ENCODE data around the gene RPL22. TPM values are rescaled to one million over a fixed set of nuclear protein-coding genes. Genes with fewer than 3 reads are reported as not detected.

The RPL22 gene
- total and polyA plus RNA-seq, 2 of the 13 experiments (the other 11 are each of a cell fraction or from before 2014, with no cell fraction given), result 214 to 545 TPM

DNA sequence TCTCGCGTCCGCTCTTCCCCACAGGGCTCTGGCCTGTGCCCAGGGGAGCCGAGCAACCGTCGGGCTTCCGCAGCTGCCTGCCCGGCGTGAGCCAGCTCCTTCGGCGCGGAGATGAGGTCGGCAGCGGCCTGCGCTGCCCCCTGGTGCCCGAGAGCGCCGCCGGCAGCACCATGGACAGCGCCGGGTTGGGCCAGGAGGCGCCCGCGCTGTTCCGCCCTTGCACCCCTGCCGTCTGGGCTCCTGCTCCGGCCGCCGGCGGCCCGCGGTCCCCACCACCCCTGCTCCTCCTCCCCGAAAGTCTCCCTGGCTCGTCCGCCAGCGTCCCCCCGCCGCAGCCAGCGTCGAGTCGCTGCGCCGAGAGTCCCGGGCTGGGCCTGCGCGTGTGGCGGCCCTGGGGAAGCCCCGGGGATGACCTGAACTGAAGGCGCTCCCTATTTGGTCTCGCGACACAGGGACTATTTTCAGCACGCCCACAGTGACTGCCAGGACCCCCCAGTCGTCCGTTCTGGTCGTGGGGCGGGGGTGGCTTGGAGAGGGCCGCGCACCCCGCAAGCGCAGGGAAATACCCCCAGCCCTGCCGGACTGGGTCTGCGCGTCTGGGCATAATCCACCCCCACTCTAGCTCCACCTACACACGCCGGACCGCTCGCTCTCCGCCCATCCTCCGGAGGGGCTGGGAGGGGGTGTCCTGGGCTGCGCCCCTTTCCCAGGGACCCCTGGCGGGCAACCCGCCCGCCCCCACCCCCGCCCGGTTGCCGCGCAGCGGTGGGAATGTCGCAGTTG, 45.9 kb upstream of the RPL22 start (continued):
- TF ChIP-seq ZNF782 (CRISPR knock-in tag; IDR thresholded peaks at IDR 0.05; ENCODE audit: borderline replicate concordance) (peak; percentile 96), MBD4 (IDR thresholded peaks at IDR 0.05; ENCODE audit: borderline replicate concordance, low read length) (no peak), TBX3 (IDR thresholded peaks at IDR 0.05; ENCODE audit: borderline replicate concordance) (no peak), ZFYVE20 (CRISPR knock-in tag; IDR thresholded peaks at IDR 0.05; ENCODE audit: borderline replicate concordance, low read depth) (peak; percentile 99), POLR2G (IDR thresholded peaks at IDR 0.05; ENCODE audit: low read depth, low read length) (no peak), MEIS2 (CRISPR knock-in tag; IDR thresholded peaks at IDR 0.05) (peak; percentile 99), ZNF788 (CRISPR knock-in tag; IDR thresholded peaks at IDR 0.05; ENCODE audit: borderline replicate concordance) (peak; percentile 87; the same call in 1 of the 2 replicates), ZBTB42 (CRISPR knock-in tag; IDR thresholded peaks at IDR 0.05) (peak; percentile 96)
- TF ChIP-seq, protein P1, sequence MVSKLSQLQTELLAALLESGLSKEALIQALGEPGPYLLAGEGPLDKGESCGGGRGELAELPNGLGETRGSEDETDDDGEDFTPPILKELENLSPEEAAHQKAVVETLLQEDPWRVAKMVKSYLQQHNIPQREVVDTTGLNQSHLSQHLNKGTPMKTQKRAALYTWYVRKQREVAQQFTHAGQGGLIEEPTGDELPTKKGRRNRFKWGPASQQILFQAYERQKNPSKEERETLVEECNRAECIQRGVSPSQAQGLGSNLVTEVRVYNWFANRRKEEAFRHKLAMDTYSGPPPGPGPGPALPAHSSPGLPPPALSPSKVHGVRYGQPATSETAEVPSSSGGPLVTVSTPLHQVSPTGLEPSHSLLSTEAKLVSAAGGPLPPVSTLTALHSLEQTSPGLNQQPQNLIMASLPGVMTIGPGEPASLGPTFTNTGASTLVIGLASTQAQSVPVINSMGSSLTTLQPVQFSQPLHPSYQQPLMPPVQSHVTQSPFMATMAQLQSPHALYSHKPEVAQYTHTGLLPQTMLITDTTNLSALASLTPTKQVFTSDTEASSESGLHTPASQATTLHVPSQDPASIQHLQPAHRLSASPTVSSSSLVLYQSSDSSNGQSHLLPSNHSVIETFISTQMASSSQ (IDR thresholded peaks at IDR 0.05; ENCODE audit: low read depth), result no peak
- TF ChIP-seq, protein P1 (CRISPR knock-in tag; IDR thresholded peaks at IDR 0.05; ENCODE audit: borderline replicate concordance), result peak; percentile 68
- TF ChIP-seq, protein P2, sequence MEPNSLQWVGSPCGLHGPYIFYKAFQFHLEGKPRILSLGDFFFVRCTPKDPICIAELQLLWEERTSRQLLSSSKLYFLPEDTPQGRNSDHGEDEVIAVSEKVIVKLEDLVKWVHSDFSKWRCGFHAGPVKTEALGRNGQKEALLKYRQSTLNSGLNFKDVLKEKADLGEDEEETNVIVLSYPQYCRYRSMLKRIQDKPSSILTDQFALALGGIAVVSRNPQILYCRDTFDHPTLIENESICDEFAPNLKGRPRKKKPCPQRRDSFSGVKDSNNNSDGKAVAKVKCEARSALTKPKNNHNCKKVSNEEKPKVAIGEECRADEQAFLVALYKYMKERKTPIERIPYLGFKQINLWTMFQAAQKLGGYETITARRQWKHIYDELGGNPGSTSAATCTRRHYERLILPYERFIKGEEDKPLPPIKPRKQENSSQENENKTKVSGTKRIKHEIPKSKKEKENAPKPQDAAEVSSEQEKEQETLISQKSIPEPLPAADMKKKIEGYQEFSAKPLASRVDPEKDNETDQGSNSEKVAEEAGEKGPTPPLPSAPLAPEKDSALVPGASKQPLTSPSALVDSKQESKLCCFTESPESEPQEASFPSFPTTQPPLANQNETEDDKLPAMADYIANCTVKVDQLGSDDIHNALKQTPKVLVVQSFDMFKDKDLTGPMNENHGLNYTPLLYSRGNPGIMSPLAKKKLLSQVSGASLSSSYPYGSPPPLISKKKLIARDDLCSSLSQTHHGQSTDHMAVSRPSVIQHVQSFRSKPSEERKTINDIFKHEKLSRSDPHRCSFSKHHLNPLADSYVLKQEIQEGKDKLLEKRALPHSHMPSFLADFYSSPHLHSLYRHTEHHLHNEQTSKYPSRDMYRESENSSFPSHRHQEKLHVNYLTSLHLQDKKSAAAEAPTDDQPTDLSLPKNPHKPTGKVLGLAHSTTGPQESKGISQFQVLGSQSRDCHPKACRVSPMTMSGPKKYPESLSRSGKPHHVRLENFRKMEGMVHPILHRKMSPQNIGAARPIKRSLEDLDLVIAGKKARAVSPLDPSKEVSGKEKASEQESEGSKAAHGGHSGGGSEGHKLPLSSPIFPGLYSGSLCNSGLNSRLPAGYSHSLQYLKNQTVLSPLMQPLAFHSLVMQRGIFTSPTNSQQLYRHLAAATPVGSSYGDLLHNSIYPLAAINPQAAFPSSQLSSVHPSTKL (CRISPR knock-in tag; IDR thresholded peaks at IDR 0.05), result peak; percentile 81
- TF ChIP-seq, protein P3, sequence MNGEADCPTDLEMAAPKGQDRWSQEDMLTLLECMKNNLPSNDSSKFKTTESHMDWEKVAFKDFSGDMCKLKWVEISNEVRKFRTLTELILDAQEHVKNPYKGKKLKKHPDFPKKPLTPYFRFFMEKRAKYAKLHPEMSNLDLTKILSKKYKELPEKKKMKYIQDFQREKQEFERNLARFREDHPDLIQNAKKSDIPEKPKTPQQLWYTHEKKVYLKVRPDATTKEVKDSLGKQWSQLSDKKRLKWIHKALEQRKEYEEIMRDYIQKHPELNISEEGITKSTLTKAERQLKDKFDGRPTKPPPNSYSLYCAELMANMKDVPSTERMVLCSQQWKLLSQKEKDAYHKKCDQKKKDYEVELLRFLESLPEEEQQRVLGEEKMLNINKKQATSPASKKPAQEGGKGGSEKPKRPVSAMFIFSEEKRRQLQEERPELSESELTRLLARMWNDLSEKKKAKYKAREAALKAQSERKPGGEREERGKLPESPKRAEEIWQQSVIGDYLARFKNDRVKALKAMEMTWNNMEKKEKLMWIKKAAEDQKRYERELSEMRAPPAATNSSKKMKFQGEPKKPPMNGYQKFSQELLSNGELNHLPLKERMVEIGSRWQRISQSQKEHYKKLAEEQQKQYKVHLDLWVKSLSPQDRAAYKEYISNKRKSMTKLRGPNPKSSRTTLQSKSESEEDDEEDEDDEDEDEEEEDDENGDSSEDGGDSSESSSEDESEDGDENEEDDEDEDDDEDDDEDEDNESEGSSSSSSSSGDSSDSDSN (CRISPR knock-in tag; IDR thresholded peaks at IDR 0.05), result peak; percentile 97
- TF ChIP-seq, protein P4, sequence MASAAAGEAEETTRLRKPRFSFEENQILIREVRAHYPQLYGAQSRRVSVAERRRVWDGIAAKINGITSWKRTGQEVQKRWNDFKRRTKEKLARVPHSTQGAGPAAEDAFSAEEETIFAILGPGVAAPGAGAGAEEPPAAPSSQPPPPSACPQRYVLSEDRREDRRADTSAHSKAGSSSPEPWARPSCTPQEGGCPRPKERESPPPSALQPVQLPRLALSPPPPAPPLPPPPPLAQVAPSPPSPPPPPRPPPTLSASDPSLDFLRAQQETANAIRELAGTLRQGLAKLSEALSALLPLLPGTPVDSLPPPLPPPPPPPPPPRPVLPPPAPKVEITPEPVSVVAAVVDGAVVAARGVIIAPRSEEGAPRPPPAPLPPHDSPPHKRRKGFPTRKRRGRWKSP (CRISPR knock-in tag; IDR thresholded peaks at IDR 0.05), result peak; percentile 95
- TF ChIP-seq, protein P5, sequence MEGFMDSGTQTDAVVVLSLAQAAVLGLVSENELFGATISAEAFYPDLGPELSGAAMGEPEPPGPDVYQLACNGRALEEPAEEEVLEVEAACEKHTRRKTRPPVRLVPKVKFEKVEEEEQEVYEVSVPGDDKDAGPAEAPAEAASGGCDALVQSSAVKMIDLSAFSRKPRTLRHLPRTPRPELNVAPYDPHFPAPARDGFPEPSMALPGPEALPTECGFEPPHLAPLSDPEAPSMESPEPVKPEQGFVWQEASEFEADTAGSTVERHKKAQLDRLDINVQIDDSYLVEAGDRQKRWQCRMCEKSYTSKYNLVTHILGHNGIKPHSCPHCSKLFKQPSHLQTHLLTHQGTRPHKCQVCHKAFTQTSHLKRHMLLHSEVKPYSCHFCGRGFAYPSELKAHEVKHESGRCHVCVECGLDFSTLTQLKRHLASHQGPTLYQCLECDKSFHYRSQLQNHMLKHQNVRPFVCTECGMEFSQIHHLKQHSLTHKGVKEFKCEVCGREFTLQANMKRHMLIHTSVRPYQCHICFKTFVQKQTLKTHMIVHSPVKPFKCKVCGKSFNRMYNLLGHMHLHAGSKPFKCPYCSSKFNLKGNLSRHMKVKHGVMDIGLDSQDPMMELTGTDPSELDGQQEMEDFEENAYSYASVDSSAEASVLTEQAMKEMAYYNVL (CRISPR knock-in tag; IDR thresholded peaks at IDR 0.05; ENCODE audit: borderline replicate concordance), result peak; percentile 92
